Mesodermal cell (in vitro differentiated cells): ENCODE results near the gene SGK1.
A peak's percentile ranks its signal among the peaks of the same experiment; 100 is the strongest.
"Not testable (repeated sequence)": the region's sequence is repeated elsewhere in the genome, so short reads cannot be mapped to it uniquely, and the experiment has no call there.

Experiments
- H3K27ac ChIP-seq: 2 replicates; pipeline ENCODE4 v1.7.0; 2013; ENCODE audit warnings: mild to moderate bottlenecking, low read depth, low read length, moderate library complexity; ENCODE audit not compliant: severe bottlenecking
- H3K36me3 ChIP-seq: 2 replicates; pipeline ENCODE4 v1.7.1; 2013; ENCODE audit warnings: mild to moderate bottlenecking, low read length, moderate library complexity; ENCODE audit not compliant: control insufficient read depth, insufficient read depth
- H3K4me1 ChIP-seq: one replicate; pipeline ENCODE4 v1.7.1; 2013; ENCODE audit warnings: mild to moderate bottlenecking, low read length; ENCODE audit not compliant: insufficient read depth, control insufficient read depth, poor library complexity, severe bottlenecking
- H3K4me3 ChIP-seq: 2 replicates; pipeline ENCODE4 v1.7.0; 2013; ENCODE audit warnings: low read length, control low read depth, mild to moderate bottlenecking; ENCODE audit not compliant: insufficient read depth, poor library complexity, severe bottlenecking; ENCODE audit errors: extremely low read depth
- H3K9me3 ChIP-seq: 2 replicates; pipeline ENCODE4 v1.7.1; 2013; ENCODE audit warnings: mild to moderate bottlenecking, low read length, moderate library complexity; ENCODE audit not compliant: control insufficient read depth
- WGBS, 2 experiments: methylation state at CpG; one replicate each; pipeline ENCODE4 v1.1.5; 2013; ENCODE audit warnings: missing lambda C conversion rate in 2 of 2; ENCODE audit not compliant: insufficient coverage in 2 of 2; 5-methylcytosine and 5-hydroxymethylcytosine counted together

The SGK1 gene

DNA sequence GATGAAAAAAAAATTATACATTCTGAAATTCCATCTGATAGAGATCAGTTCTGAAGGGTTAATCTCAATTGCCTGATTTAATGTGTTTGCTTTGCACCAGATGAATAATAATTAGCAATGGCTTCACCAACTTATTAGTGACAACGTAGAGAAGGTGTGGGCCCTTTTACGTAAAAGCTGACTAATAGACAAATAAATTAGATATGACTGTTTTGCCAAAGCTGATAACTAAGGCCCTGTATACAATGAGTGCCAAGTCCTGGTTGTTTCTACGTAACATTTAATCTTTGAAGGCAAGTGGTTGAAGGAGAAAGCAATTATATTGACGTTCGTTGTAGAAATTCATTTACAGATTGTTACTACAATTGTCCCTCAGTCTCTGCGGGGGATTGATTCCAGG lies 10.8 kb downstream of the SGK1 start:
- Histone ChIP-seq H3K4me1 (no peaks in the 10 kb centered on the region), H3K27ac (no peak overlapping the region), H3K9me3 (no peaks in the 10 kb centered on the region), H3K36me3 (no peaks in the 10 kb centered on the region), H3K4me3 (no peak overlapping the region)
- 100% methylated on average over 1 to 3 of the region's 6 CpGs for WGBS, 2 experiments

DNA sequence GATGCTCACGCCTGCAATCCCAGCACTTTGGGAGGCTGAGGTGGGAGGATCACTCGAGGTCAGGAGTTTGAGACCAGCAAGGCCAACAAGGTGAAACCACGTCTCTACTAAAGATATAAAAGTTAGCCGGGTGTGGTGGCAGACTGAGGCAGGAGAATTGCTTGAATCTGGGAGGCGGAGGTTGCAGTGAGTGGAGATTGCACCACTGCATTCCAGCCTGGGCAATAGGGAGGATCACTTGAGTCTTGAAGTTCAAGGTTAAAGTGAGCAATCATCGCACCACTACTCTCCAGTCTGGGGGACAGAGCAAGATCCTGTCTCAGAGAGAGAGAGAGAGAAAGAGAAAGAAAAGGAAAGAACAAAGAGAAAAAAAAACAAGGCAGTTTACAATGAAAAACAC lies 13.5 kb downstream of the SGK1 start:
- not testable (repeated sequence) for H3K27ac ChIP-seq, H3K4me1 ChIP-seq, H3K36me3 ChIP-seq, H3K9me3 ChIP-seq, H3K4me3 ChIP-seq
- WGBS, 2 experiments = 77 to 82% methylated on average over 5 to 6 of the region's 6 CpGs

DNA sequence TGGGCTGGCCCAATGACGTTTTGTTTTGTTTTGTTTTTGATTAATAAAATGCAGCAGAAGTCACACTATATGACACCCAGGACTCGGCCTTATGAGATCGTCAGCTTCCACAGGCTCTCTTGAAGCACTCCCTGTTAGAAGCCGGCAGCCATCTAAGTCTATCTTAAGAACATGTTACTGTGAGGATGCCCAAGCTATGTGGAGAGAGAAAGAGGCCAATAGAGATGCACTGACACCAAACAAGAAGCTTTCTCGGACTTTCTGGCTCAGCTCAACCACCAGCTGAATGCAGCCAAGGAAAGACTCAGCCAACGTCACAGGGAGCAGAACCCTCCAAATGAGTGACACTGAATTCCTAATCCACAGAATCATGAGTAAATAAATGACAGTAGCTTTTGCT lies 14.0 kb downstream of the SGK1 start:
- peaks cover 5% of the 10 kb centered on the region for H3K4me1 ChIP-seq
- no peak overlapping the region for H3K27ac ChIP-seq
- H3K9me3 ChIP-seq = no peaks in the 10 kb centered on the region
- WGBS, 2 experiments = 86 to 91% methylated on average over 4 to 5 of the region's 6 CpGs
- H3K4me3 ChIP-seq = no peak overlapping the region
- no peaks in the 10 kb centered on the region for H3K36me3 ChIP-seq

DNA sequence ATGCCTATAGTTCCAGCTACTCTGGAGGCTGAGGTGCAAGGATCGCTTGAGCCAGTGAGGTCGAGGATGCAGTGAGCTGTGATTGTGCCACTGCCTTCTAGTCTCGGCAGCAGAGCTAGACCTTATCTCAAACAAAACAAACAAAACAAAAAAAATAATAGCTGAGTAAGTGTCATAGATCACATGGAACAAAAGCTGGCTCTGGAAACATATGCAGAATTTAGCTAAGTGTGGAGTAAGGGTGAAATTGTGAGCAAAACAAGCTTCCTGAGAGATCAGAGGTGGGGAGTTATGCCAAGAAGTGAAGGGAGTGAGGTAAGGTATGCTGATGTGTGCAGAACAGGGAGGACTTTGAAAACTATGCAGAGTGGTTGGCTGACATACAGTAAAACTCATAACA lies 18.7 kb downstream of the SGK1 start:
- H3K27ac ChIP-seq = no peak overlapping the region
- WGBS, 2 experiments = no CpG with 5 or more reads among the region's 3 CpGs
- H3K4me3 ChIP-seq = no peak overlapping the region
- H3K4me1 ChIP-seq = peaks cover 19% of the 10 kb centered on the region
- H3K36me3 ChIP-seq = no peaks in the 10 kb centered on the region
- no peaks in the 10 kb centered on the region for H3K9me3 ChIP-seq

DNA sequence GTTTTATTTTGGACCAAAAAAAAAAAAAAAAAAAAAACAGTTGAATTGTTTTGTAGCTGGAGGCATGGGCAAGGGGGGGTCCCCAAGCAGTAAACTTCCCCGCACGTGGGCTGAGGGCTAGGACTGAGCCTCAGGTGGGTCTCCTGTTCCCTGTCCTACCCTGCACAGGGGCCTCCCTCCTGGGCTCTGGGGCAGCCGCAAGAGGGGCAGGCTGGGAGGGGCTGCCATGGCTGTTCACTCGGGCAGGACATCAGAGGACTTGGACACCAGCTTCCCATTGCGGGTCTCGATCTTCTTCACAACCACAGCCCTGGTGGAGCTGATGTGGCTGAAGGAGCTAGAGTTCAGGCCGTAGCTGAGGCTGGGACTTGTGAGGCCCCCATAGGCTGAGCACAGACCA lies 21.1 kb downstream of the SGK1 start:
- Histone ChIP-seq H3K27ac (no peak overlapping the region), H3K4me3 (no peak overlapping the region), H3K9me3 (no peaks in the 10 kb centered on the region), H3K36me3 (no peaks in the 10 kb centered on the region), H3K4me1 (peaks cover 19% of the 10 kb centered on the region)
- 98 to 100% methylated on average over 5 of the region's 7 CpGs for WGBS, 2 experiments

DNA sequence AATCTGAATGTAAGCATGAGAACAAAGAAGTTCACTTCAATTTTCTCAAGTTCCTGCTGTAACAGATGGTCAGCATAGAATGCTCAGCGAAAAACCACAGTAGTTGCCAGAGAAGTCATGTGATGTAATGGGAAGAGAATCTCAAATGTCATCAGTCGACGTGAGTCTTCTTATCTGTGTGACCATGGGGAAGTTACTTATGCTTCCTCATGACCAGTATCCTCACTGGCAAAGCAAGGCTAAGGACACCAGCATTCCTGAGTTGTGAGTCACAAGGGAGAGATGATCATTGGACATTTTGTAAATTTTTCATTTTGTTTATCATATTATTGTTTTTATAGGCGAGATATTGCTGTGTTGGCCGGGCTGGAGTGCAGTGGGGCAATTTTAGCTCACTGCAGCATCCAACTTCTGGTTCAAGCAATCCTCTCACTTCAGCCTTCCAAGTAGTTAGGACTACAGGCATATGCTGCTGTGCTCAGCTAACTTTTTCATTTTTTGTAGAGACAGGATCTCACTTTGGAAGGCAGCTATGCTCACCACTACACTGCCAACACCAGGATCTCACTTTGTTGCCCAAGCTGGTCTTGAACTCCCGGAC lies 21.9 kb downstream of the SGK1 start:
- Histone ChIP-seq H3K4me1 (peaks cover 19% of the 10 kb centered on the region), H3K27ac (peak overlapping the region; percentile 83), H3K36me3 (no peaks in the 10 kb centered on the region), H3K4me3 (no peak overlapping the region), H3K9me3 (peaks cover under 1% of the 10 kb centered on the region)
- WGBS, 2 experiments = 69% methylated on average over 4 of the region's 6 CpGs

DNA sequence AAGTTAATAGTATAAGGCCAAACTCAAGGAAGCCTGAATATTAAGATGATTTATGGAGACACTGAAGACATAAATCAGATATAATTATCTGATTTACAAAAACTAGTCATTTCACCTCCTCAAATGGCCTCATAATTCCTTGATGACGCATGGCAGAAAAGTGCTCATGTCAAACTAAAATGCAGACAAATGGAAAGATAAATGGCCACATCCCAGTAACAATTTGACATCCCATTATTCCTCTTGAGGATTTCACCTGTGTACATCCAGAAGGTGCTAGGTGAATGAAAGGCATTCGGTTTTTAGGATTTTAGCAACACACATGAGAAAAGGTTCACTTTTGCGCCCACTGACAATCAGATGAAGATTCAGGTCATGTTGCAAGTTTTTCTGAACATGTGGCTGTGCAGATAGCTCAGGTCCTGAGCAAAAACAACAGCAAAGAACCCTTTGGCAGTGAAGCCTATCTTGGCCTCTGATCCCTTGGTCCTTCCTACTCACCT lies 24.2 kb downstream of the SGK1 start:
- H3K27ac ChIP-seq = no peak overlapping the region
- no peaks in the 10 kb centered on the region for H3K36me3 ChIP-seq
- H3K4me3 ChIP-seq = no peak overlapping the region
- H3K4me1 ChIP-seq = peaks cover 19% of the 10 kb centered on the region
- WGBS, 2 experiments = 92 to 100% methylated on average over 2 to 3 of the region's 3 CpGs
- peaks cover 5% of the 10 kb centered on the region for H3K9me3 ChIP-seq

DNA sequence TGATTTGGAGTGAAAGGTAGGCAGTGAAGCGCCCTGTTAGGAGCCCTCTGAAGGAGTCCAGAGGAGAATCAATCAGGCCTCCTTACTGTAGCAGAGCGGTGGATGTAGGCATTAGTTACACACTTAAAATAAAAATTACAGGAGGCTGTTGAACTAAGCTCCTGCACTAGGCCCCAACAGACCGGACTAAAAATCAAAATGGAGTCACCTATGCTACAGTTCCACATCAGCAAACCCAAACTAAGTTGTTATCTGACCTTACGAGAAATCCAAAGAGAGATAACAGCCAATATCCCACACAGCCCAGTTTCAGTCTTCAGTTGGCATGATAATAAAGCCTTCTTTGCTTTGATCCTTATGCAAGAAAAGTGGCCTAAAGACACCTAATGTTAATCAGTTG lies 26.8 kb downstream of the SGK1 start:
- Histone ChIP-seq H3K4me3 (no peak overlapping the region), H3K9me3 (peaks cover 5% of the 10 kb centered on the region), H3K4me1 (peaks cover 22% of the 10 kb centered on the region), H3K27ac (no peak overlapping the region), H3K36me3 (no peaks in the 10 kb centered on the region)
- WGBS, 2 experiments = 88 to 95% methylated on average over 2 of the region's 4 CpGs

DNA sequence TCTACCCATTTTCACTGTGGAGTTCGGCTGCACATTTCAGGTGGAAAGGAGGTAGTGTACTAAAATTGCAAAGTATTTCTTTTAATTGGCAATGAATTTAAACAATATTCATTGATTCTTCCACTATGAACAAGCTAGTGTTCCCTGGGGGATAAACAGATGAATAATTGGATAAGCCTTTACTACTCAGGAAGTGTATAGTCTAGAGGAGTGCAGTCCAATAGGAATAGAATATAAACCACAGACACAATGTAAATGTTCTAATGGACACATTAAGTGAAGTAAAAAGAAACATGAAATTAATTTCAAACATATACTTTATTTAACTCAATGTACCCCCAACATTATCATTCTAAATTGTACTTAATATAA lies 28.7 kb downstream of the SGK1 start:
- WGBS, 2 experiments = no CpG with 5 or more reads among the region's 1 CpG
- Histone ChIP-seq H3K27ac (no peak overlapping the region), H3K4me1 (peaks cover 14% of the 10 kb centered on the region)

DNA sequence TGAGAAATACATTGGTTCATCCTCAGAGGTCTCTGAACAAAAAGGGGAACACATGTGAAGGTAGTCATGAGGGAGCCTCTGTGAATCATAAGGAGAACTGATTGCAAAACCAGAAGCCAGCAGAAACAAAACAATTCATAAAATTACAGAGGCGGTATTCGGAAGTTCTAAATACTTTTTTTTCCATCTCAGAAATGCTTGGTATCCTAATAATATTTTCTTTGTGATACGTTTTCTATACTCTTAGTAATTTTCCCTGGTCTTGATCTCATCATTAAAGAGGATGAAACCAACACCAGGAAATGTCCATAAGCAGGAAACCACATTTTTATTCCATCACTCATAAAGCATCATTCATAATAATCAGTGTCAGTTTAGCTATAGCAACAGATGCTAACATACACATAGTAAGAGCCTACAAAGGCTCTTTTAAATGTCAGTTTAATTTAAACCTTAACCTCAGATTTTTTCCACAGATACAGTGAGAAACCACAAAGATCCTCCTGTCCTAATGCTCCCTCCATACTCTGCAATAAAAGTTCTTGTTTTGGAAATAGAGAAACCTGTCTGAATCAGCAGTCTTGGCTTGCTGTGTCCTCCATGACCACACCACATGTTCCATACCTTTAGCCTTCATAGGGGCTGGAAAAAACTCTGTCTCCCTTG lies 29.2 kb downstream of the SGK1 start:
- no peak overlapping the region for H3K4me3 ChIP-seq
- peaks cover 5% of the 10 kb centered on the region for H3K9me3 ChIP-seq
- peaks cover 14% of the 10 kb centered on the region for H3K4me1 ChIP-seq
- no peaks in the 10 kb centered on the region for H3K36me3 ChIP-seq
- WGBS, 2 experiments = no CpG with 5 or more reads among the region's 3 CpGs
- H3K27ac ChIP-seq = peak overlapping the region; percentile 76

More for the DNA sequence above, 28.7 kb downstream of the SGK1 start:
- Histone ChIP-seq H3K9me3 (peaks cover 5% of the 10 kb centered on the region), H3K36me3 (no peaks in the 10 kb centered on the region), H3K4me3 (no peak overlapping the region)

DNA sequence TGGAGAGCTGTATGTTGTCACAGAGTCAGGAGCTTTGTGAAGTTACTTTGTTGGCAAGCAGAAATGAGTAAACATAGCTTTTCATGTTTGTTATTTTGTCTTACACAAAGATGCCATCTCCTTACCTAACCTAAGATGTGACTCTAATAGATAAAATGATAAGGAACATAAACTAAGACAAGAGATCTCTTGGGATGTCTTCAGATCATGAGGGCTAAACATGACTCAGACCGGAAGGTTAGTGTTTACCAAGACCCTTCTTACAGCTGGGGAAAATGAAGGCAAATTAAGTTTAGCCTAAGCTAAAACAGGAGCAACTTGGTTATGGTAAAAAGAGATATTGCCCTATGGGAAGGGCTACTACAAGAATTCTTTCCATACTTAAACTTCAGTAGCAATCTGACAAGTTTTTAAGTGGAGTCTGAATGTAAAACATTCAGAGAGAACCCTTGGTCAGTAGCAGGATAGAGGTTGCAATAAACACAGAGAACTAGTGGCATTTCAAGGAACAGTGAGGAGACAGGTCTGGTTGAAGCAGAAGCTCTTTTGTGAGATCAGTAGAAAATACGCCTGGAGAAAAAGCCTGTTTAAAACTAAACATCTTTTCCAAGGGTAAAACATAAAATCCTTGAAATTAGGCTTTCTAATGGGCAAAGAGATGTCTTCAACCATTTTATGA lies 29.9 kb downstream of the SGK1 start:
- Histone ChIP-seq H3K4me1 (peaks cover 14% of the 10 kb centered on the region), H3K27ac (peak overlapping the region; percentile 76), H3K36me3 (no peaks in the 10 kb centered on the region), H3K9me3 (peaks cover 5% of the 10 kb centered on the region), H3K4me3 (no peak overlapping the region)
- 85% methylated on average over 2 of the region's 2 CpGs; no CpG with 5 or more reads in 1 of the 2 experiments for WGBS, 2 experiments
